Stimulated activated CD8-positive, alpha-beta memory T cell treated with anti-CD3 and anti-CD28 coated beads, Interleukin-2, amount 100 ng/mL, for 48 hours (primary cell): ENCODE data around the gene TAS2R40.

Source experiments
- DNase-seq, 2 donors: peaks; one replicate each; pipeline ENCODE4 v3.0.0-alpha.2; 2020; ENCODE audit warnings: low read depth in 2 of 2

TAS2R40 gene

GRCh38 chr7:143223784-143224183 is 1.9 kb downstream of the TAS2R40 start:
- DNase-seq = no peak

DNA sequence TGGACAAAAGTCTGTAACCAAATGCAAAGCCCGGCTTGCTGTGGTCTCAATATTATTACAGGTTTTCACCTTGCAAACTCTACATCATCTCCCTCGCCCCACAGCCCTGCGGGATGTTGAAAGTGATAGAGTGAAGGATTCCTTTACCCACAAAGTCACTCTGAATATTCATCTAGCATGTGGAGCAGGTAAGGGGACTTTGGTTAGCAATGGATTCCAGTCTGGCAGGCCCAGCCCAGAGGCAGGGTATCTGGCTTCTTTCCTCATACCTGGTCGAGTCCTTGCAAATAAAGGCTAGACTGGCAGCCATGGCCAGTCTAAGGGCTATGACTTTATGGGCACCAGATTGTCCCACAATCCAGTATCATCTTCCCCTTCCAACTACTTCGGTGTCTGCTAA is 3.2 kb downstream of the TAS2R40 start:
- no peak for DNase-seq

DNA sequence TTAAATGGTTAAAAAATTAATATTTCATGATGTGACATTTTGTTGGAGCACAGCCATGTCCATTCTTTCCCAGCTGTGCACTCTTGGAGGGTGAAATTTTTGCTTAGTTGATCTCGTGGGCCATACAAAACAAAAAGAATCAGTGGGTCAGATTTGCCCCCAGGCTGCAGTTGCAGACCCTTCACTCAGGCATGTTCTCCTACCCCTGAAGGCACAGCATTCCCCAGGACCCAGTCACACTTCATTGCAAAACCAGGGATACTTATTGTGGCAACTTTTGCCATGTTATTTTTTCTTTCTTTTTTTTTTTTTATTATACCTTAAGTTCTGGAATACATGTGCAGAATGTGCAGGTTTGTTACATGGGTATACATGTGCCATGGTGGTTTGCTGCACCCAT is 6.0 kb downstream of the TAS2R40 start:
- DNase-seq = no peak

DNA sequence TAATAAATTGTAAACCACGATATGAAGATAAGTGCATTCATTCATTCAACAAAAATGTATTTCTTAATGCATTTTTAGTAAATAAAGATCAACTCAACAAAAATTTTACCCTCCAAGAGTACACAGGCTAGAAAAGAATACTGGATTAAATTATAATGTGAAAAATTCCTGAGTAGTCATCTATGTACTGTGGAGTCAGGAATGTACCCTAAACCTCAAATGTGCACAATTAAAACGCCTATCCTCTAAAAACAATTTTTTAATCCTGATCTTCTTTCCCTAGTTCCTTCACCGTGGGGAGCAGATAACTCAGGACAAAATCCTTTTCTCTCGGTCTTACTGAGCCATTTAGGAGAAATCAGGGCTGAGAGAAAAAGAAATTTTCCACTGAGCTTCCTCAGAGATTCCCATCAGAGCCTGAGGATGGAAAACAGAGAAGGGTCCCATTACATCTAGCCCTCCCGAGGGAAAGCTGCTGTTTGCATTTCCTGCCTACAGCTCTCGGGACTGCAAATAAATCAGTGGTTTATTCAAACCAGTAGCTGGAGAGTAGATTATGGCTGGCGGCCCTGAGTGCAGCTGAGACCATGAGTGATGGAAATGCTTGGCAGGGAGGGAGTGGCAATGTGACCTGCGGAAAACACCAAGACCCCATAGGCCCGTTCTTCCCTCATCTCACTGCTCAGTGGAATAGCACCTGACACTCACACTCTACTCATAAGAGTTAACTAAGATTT is 7.4 kb downstream of the TAS2R40 start:
- no peak for DNase-seq

DNA sequence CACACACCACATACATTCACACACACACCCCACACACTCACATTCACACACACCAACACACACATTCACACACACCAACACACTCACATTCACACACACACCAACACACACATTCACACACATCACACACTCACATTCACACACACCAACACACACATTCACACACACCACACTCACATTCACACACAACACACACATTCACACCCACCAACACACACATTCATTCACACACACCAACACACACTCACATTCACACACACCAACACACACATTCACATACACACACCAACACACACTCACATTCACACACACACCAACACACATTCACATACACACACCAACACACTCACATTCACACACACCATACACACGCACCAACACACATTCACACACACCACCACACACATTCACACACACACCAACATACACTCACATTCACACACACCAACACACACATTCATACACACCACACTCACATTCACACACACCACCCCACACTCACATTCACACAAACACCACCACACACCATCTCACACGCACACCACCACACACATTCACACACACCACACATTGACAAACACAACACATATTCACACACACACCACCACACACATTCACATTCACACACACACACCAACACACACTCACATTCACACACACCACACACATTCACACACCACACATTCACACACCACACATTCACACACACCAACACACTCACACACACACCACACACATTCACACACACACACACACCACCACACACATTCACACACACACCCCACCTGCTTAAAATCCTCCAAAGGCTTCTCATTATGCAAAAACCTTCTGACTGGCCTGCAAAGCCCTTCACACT is 9.0 kb downstream of the TAS2R40 start:
- no peak for DNase-seq

DNA sequence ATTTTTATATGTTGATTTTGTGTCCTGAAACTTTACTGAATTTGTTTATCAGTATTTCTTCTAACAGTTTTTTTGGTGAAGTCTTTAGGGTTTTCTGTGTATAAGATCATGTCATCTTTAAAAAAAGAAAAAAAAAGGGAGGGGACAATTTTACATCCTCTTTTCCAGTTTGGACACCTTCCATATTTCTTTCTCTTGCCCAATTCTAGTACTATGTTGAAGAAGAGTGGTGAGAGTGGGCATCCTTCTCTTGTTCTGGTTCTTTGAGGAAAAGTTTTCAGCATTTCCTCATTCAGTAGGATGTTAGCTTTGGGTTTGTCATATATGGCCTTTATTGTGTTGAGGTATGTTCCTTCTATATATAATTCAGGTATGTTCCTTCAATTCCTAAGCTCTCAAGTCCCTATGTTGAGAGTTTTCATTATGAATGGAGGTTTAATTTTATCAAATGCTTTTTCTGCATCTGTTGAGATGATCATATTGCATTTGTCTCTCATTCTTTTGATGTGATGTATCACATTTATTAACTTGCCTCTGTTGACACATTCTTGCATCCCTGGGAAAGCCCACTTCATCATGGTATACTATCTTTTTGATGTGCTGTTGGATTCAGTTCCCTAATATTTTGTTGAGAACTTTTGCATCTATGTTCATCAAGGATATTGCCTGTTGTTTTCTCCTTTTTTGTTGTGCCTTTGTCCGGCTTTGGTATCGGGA is 12.1 kb downstream of the TAS2R40 start:
- DNase-seq = no peak

DNA sequence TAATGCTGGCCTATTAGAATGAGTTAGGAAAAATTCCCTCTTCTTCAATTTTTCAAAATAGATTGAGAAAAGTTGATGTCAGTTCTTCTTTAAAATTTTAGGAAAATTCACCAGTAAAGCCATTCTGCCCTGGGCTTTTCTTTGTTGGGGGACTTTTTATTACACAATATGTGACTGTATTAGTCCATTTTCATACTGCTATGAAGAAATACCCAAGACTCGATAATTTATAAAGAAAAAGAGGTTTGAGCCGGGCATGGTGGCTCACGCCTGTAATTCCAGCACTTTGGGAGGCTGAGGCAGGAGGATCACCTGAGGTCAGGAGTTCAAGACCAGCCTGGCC is 12.7 kb downstream of the TAS2R40 start:
- DNase-seq = no peak

DNA sequence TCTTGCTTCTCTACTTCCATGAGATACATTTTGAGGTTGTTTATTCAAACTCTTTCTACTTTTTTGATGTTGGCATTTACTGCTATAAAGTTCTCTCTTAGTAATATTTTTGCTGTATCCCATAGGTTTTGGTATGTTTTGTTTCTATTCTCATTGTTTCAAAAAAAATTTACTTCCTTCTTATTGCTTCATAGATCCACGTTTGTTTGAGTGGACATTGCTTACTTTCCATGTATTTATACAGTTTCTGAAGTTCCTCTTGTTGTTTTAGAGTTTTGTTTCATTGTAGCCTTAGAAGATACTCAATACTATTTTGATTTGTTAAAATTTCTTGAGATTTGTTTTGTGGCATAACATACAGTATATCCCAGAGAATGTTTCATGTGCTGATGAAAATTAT is 13.7 kb downstream of the TAS2R40 start:
- no peak for DNase-seq

DNA sequence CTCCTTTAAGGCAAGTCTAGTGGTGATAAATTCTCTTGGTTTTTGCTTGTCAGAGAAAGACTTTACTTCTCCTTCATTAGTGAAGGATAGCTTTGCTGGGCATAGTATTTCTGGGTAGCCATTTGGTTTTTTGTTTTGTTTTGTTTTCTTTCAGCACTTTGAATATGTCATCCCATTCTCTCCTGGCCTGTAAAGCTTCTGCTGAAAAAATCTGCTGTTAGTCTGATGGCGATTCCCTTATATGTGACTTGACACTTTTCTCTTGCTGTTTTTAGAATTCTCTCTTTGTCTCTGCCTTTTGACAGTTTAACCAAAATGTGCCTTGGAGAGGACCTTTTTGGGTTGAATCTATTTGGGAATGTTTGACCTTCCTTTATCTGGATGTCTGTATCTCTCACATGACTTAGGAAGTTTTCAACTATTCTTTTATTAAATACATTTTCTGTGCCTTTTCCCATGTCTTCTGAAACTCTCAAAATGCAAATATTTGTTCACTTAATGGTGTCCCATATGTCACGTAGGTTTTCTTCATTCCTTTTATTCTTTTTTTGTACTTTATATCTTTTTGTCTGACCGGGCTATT is 14.7 kb downstream of the TAS2R40 start:
- no peak for DNase-seq

DNA sequence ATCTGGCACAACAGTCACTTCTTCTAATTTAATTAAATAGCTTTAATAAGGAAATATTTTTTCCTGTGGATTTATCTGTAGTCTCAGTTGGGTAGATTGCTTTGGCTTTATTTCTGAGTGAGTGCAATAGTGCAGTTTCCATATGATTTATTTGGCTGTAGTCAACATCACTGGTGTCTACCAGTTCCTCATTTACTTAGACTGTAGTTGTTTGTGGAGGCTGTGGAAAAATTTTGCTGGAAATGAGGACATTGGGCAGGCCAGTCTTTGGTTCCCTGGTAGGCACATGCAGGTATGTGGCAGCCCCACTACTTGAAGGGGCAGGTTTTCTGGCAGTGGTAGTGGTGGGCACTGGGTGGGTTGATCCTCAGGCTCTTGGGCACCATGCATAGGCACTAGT is 15.5 kb downstream of the TAS2R40 start:
- no peak for DNase-seq

GRCh38 chr7:143238289-143238980 is 16.6 kb downstream of the TAS2R40 start:
- no peak for DNase-seq

- no peak for DNase-seq
Observed at GRCh38 chr7:143239813-143240212, 18.0 kb downstream of the TAS2R40 start.

- DNase-seq = peak; percentile 17 to 35
Observed at GRCh38 chr7:143240291-143241168, 18.7 kb downstream of the TAS2R40 start.

- DNase-seq = no peak
Observed at GRCh38 chr7:143242306-143242705, 20.5 kb downstream of the TAS2R40 start.

- no peak for DNase-seq
Observed at GRCh38 chr7:143243111-143243510, 21.3 kb downstream of the TAS2R40 start.

- no peak for DNase-seq
Observed at GRCh38 chr7:143243614-143244013, 21.8 kb downstream of the TAS2R40 start.

DNA sequence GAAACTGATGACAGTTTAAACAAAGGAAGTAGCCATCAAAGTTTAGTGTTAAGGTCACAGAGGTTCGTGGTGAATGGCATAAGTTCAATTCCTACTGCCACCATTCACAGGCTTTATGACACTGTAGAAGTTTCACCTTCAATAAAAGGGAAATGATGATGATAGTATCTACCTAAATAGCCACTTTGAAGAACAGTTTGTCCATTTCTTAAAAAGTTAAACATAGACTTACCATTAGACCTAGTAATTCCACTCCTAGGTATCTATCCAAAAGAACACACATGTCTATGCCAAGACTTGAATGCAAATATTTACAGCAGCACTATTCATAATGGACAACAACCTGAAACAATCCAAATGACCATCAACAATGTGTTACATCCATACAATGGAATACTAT is 22.5 kb downstream of the TAS2R40 start:
- DNase-seq = no peak

GRCh38 chr7:143245123-143245522 is 23.3 kb downstream of the TAS2R40 start:
- DNase-seq = no peak

- DNase-seq = no peak
Observed at GRCh38 chr7:143247372-143247771, 25.5 kb downstream of the TAS2R40 start.

DNA sequence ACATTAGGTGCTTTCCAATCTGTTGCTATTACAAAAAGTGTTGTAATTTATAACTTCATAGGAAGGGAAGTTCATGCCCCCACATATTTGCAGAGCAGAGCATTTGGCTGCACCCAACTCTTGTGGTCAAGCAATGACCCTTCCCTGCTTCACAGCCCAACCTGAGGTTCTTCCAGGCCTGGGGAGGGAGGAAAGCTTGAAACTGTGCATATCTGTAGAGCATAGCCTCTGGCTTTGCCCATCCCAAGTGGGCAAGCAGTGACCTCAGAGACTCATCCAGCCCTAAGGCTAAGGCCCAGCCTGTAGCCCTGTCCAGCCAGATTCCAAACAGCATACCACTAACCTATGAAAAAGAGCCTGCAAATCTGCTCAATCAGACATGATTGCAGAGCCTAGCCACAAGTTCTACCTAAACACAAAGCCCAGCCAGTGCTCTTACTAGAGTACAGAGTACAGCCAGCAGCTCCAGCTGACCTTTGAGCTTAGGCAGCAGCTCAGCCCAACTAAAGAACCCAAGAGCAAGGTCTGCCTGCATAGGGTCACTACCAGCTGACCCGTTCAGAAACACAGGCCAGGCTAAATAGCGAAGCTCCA is 27.0 kb downstream of the TAS2R40 start:
- DNase-seq = no peak
